GM23338 (cell line): ENCODE data around the gene TRAM2. TPM values are rescaled to one million over a fixed set of nuclear protein-coding genes. Genes with fewer than 3 reads are reported as not detected.

Experiments
- ATAC-seq: fragments of 200-7000 bp; cut with Tn5 transposase; 3 replicates; pipeline ENCODE4 v1.9.1; 2020
- DNase-seq: peaks from one replicate; pipeline ENCODE4 v3.0.0-alpha.2; 2015; ENCODE audit warnings: low spot score
- H2AFZ ChIP-seq: fragments of 200-600 bp; sonication (generic); 2 replicates; pipeline ENCODE4 v1.8.0; 2016; ENCODE audit warnings: antibody characterized with exemption, mild to moderate bottlenecking, moderate library complexity
- H3F3A ChIP-seq: fragments of 200-600 bp; sonication (generic); replicated peaks from 2 replicates; pipeline ENCODE4 v1.8.0; 2017; ENCODE audit warnings: antibody characterized with exemption, mixed run types, low read depth
- H3K27ac ChIP-seq: fragments of 200-600 bp; sonication (generic); 2 replicates; pipeline ENCODE4 v1.6.1; 2016; ENCODE audit warnings: low read depth
- H3K27me3 ChIP-seq: fragments of 200-600 bp; sonication (generic); 2 replicates; pipeline ENCODE4 v1.8.0; 2016; ENCODE audit warnings: mild to moderate bottlenecking, mixed run types, moderate library complexity; ENCODE audit not compliant: insufficient read depth
- H3K36me3 ChIP-seq: fragments of 200-600 bp; sonication (generic); 2 replicates; pipeline ENCODE4 v1.8.0; 2016; ENCODE audit warnings: mild to moderate bottlenecking; ENCODE audit not compliant: insufficient read depth
- H3K4me1 ChIP-seq: fragments of 200-600 bp; sonication (generic); 2 replicates; pipeline ENCODE4 v1.8.0; 2016; ENCODE audit warnings: mild to moderate bottlenecking, moderate library complexity; ENCODE audit not compliant: insufficient read depth
- H3K4me2 ChIP-seq: fragments of 200-600 bp; sonication (generic); 2 replicates; pipeline ENCODE4 v1.7.1; 2017; ENCODE audit warnings: mixed run types
- H3K4me3 ChIP-seq: fragments of 200-600 bp; sonication (generic); 2 replicates; pipeline ENCODE4 v1.6.1; 2016; ENCODE audit warnings: mixed run types
- H3K79me2 ChIP-seq: fragments of 200-600 bp; sonication (generic); replicated peaks from 2 replicates; pipeline ENCODE4 v1.8.0; 2017; ENCODE audit warnings: mild to moderate bottlenecking; ENCODE audit not compliant: insufficient read depth
- H3K9me2 ChIP-seq: fragments of 200-600 bp; sonication (generic); 2 replicates; pipeline ENCODE4 v1.8.0; 2017; ENCODE audit not compliant: insufficient read depth
- H4K20me1 ChIP-seq: fragments of 200-600 bp; sonication (generic); replicated peaks from 2 replicates; pipeline ENCODE4 v1.8.0; 2017; ENCODE audit warnings: mild to moderate bottlenecking; ENCODE audit not compliant: insufficient read depth
- H3K27ac Mint-ChIP-seq: 2 replicates; pipeline ENCODE4 v1.8.0; 2020; ENCODE audit warnings: inconsistent platforms, mild to moderate bottlenecking, moderate library complexity, mixed read lengths
- H3K27me3 Mint-ChIP-seq: 3 replicates; pipeline ENCODE4 v1.8.0; 2022; ENCODE audit warnings: low read depth, mild to moderate bottlenecking, moderate library complexity, mixed read lengths, inconsistent platforms; ENCODE audit not compliant: insufficient read depth, poor library complexity
- H3K36me3 Mint-ChIP-seq: 3 replicates; pipeline ENCODE4 v1.8.0; 2021; ENCODE audit warnings: low read depth, mild to moderate bottlenecking, inconsistent platforms, moderate library complexity, mixed read lengths
- H3K4me1 Mint-ChIP-seq: 3 replicates; pipeline ENCODE4 v1.8.0; 2020; ENCODE audit warnings: mild to moderate bottlenecking, inconsistent platforms, mixed read lengths
- H3K4me3 Mint-ChIP-seq: 3 replicates; pipeline ENCODE4 v1.8.0; 2021; ENCODE audit warnings: moderate library complexity, mild to moderate bottlenecking, inconsistent platforms, mixed read lengths
- H3K9me3 Mint-ChIP-seq: 3 replicates; pipeline ENCODE4 v1.8.0; 2020; ENCODE audit warnings: moderate library complexity, mild to moderate bottlenecking, inconsistent platforms, mixed read lengths
- CREB1 ChIP-seq: fragments of 250-450 bp; sonication (Bioruptor Pico); IDR thresholded peaks from 2 replicates; pipeline ENCODE4 v1.5.0; 2020; ENCODE audit warnings: low read depth, mild to moderate bottlenecking, moderate library complexity
- EZH2 ChIP-seq: fragments of 200-600 bp; sonication (generic); IDR thresholded peaks from one replicate; pipeline ENCODE4 v1.8.0; 2017; ENCODE audit warnings: antibody characterized with exemption, mild to moderate bottlenecking, low read depth; ENCODE audit not compliant: unreplicated experiment
- EZH2phosphoT487 ChIP-seq: fragments of 200-600 bp; sonication (generic); IDR thresholded peaks from one replicate; pipeline ENCODE4 v1.8.1; 2018; ENCODE audit warnings: antibody characterized with exemption; ENCODE audit not compliant: unreplicated experiment
- NANOG ChIP-seq: IDR thresholded peaks from 2 replicates; pipeline ENCODE4 v1.6.1; 2016; ENCODE audit warnings: antibody characterized with exemption, borderline replicate concordance
- STAT1 ChIP-seq: IDR thresholded peaks from one replicate; pipeline ENCODE4 v1.6.1; 2016; ENCODE audit warnings: antibody characterized with exemption; ENCODE audit not compliant: unreplicated experiment
- ZNF114 ChIP-seq: fragments of 250-450 bp; sonication (Bioruptor Pico); IDR thresholded peaks from 2 replicates; pipeline ENCODE4 v1.5.0; 2020; ENCODE audit warnings: mild to moderate bottlenecking, moderate library complexity
- ZNF331 ChIP-seq: fragments of 250-450 bp; sonication (Bioruptor Pico); IDR thresholded peaks from 2 replicates; pipeline ENCODE4 v1.5.0; 2020; ENCODE audit warnings: low read depth, mild to moderate bottlenecking, moderate library complexity
- polyA plus RNA-seq: library from polyadenylated mRNA; unstranded; fragments of >200 nt; fragmentation: Nextera tagmentation; extraction: Ambion mirVana; gene quantifications from 2 replicates; pipeline ENCODE4 v1.2.1, GENCODE V29; 2016
- total RNA-seq: library from RNA; depleted of rRNA; stranded (reverse); fragments of >200 nt; shearing (Covaris generic); gene quantifications from 2 replicates; pipeline ENCODE4 v1.2.3, GENCODE V29; 2014
- TF ChIP-seq, protein P1 (sequence below): IDR thresholded peaks from one replicate; pipeline ENCODE4 v1.6.1; 2018; ENCODE audit warnings: antibody characterized with exemption; ENCODE audit not compliant: unreplicated experiment
- TF ChIP-seq, protein P2 (sequence below): IDR thresholded peaks from 2 replicates; pipeline ENCODE4 v1.6.1; 2016; ENCODE audit warnings: antibody characterized with exemption

Gene TRAM2
- total and polyA plus RNA-seq, 2 experiments from 2014 or later, result 4.0 to 14.0 TPM

DNA sequence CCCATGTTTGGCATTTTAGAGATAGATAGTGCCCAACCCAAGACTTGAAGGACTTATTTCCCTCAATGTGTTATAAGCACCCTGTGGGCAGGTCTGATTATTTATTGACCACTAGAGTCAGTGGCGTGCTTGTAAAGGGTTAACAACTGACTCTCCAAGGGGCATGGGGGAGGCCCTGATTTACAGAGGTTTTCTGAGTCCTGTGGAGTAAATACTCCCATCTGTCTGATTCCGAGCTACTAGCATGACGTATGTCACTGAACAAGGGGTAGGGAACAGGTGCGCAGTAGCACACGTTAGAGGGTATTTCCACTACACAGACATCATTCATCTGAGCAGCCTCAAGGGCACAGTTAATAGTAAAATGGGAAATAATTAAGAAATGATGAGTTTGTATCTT is 17.4 kb upstream of the TRAM2 start:
- no peak for TF ChIP-seq EZH2phosphoT487
- TF ChIP-seq ZNF331 (CRISPR knock-in tag), result no peak
- TF ChIP-seq, protein P1, sequence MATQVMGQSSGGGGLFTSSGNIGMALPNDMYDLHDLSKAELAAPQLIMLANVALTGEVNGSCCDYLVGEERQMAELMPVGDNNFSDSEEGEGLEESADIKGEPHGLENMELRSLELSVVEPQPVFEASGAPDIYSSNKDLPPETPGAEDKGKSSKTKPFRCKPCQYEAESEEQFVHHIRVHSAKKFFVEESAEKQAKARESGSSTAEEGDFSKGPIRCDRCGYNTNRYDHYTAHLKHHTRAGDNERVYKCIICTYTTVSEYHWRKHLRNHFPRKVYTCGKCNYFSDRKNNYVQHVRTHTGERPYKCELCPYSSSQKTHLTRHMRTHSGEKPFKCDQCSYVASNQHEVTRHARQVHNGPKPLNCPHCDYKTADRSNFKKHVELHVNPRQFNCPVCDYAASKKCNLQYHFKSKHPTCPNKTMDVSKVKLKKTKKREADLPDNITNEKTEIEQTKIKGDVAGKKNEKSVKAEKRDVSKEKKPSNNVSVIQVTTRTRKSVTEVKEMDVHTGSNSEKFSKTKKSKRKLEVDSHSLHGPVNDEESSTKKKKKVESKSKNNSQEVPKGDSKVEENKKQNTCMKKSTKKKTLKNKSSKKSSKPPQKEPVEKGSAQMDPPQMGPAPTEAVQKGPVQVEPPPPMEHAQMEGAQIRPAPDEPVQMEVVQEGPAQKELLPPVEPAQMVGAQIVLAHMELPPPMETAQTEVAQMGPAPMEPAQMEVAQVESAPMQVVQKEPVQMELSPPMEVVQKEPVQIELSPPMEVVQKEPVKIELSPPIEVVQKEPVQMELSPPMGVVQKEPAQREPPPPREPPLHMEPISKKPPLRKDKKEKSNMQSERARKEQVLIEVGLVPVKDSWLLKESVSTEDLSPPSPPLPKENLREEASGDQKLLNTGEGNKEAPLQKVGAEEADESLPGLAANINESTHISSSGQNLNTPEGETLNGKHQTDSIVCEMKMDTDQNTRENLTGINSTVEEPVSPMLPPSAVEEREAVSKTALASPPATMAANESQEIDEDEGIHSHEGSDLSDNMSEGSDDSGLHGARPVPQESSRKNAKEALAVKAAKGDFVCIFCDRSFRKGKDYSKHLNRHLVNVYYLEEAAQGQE, result no peak
- TF ChIP-seq STAT1, result no peak
- no peak for TF ChIP-seq NANOG
- TF ChIP-seq CREB1 (CRISPR knock-in tag), result no peak
- Histone ChIP-seq H3K4me2 (no peak overlapping the region), H3K27me3 (no peaks in the 10 kb centered on the region), H3F3A (no peaks in the 10 kb centered on the region), H3K9me2 (no peaks in the 10 kb centered on the region), H3K4me1 (no peaks in the 10 kb centered on the region; the same call in none of the 2 replicates), H4K20me1 (no peaks in the 10 kb centered on the region), H3K36me3 (no peaks in the 10 kb centered on the region), H3K27ac (no peak overlapping the region), H3K79me2 (no peaks in the 10 kb centered on the region), H2AFZ (no peak overlapping the region), H3K4me3 (no peak overlapping the region)
- no peak overlapping the region; the same call in 1 of the 2 replicates for H3K27ac Mint-ChIP-seq
- no peak overlapping the region for H3K4me3 Mint-ChIP-seq
- H3K36me3 Mint-ChIP-seq, result no peaks in the 10 kb centered on the region
- H3K9me3 Mint-ChIP-seq, result no peaks in the 10 kb centered on the region
- peaks cover 8% of the 10 kb centered on the region for H3K27me3 Mint-ChIP-seq
- no peak for DNase-seq
- no peak for ATAC-seq
- H3K4me1 Mint-ChIP-seq, result peaks cover 22% of the 10 kb centered on the region

DNA sequence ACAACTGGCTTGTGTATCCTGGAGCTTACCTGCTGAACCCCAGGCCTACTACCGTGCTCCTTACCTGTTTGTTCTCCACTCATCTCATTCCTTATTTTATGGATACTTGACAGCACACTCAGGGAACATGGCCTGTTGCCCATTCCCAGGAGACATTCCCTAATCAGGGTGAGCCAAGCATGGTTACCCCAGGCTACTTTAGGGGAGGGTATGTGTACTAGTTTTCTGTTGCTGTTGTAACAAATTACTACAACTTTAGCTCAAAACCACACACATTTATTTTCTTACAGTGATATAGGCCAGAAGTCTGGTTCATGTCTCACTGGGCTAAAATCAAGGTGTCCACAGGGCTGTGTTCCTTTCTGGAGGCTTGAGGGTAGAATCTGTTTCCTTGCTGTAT is 15.0 kb upstream of the TRAM2 start:
- ATAC-seq (no peak), DNase-seq (no peak)
- TF ChIP-seq NANOG (no peak), ZNF114 (CRISPR knock-in tag) (no peak), ZNF331 (CRISPR knock-in tag) (no peak), EZH2 (no peak), STAT1 (no peak), CREB1 (CRISPR knock-in tag) (no peak)
- TF ChIP-seq, protein P2, sequence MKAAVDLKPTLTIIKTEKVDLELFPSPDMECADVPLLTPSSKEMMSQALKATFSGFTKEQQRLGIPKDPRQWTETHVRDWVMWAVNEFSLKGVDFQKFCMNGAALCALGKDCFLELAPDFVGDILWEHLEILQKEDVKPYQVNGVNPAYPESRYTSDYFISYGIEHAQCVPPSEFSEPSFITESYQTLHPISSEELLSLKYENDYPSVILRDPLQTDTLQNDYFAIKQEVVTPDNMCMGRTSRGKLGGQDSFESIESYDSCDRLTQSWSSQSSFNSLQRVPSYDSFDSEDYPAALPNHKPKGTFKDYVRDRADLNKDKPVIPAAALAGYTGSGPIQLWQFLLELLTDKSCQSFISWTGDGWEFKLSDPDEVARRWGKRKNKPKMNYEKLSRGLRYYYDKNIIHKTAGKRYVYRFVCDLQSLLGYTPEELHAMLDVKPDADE, result no peak
- TF ChIP-seq, protein P1, result no peak
- no peak overlapping the region for H3K27ac ChIP-seq
- H3K9me2 ChIP-seq, result no peaks in the 10 kb centered on the region
- no peaks in the 10 kb centered on the region; the same call in none of the 2 replicates for H3K4me1 ChIP-seq
- peak overlapping the region; percentile 32; the same call in 1 of the 2 replicates for H2AFZ ChIP-seq
- H4K20me1 ChIP-seq, result no peaks in the 10 kb centered on the region
- H3K36me3 Mint-ChIP-seq, result no peaks in the 10 kb centered on the region
- no peaks in the 10 kb centered on the region for H3K36me3 ChIP-seq
- H3K9me3 Mint-ChIP-seq, result no peaks in the 10 kb centered on the region
- H3K79me2 ChIP-seq, result no peaks in the 10 kb centered on the region
- no peak overlapping the region for H3K4me3 Mint-ChIP-seq
- no peak overlapping the region for H3K27ac Mint-ChIP-seq
- no peaks in the 10 kb centered on the region for H3F3A ChIP-seq
- no peak overlapping the region for H3K4me3 ChIP-seq
- H3K27me3 ChIP-seq, result no peaks in the 10 kb centered on the region
- peaks cover 17% of the 10 kb centered on the region for H3K4me1 Mint-ChIP-seq
- H3K4me2 ChIP-seq, result no peak overlapping the region
- H3K27me3 Mint-ChIP-seq, result peaks cover 3% of the 10 kb centered on the region
